ENCODE data around the gene MBP.

Gene MBP

DNA sequence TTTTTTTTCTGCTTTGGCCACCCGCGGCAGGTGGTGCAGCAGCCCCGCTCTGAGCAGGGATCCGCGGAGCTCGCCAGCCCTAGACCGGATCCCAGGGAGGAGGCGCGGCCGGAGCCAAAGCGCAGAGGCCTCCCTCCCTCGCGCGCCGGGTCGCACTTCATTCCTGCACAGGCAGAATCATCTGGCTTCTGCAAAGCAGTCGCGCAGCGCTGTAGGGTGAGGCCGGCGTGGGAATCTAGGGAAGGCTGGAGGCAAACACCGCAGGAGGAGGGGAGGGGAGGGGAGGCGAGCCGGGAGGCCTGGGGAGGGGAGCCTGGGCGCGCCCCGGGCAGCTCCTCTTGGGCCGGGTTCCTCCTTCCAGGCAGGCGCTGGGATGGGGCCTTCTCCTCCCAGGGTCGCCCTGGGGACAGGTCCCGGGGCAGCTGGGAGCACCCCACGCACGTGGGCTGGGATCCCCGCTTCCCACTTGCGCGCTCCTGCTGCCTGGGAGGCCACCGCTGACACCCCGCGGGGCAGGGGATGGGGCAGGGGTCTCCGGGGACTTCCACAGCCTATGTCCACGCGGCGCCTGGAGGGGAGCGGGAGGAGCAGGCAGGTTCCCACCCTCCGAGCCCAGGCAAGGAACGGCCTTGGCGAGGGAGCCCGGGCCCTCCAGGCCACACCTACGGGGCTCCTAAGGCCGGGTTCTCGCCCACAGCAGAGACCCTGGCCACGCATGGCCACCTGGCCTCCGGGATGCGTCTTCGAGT is 45.0 kb downstream of the MBP start:
- no peak for DNase-seq (ENCODE audit: low read depth in 1 of 2, low spot score in 1 of 2)

DNA sequence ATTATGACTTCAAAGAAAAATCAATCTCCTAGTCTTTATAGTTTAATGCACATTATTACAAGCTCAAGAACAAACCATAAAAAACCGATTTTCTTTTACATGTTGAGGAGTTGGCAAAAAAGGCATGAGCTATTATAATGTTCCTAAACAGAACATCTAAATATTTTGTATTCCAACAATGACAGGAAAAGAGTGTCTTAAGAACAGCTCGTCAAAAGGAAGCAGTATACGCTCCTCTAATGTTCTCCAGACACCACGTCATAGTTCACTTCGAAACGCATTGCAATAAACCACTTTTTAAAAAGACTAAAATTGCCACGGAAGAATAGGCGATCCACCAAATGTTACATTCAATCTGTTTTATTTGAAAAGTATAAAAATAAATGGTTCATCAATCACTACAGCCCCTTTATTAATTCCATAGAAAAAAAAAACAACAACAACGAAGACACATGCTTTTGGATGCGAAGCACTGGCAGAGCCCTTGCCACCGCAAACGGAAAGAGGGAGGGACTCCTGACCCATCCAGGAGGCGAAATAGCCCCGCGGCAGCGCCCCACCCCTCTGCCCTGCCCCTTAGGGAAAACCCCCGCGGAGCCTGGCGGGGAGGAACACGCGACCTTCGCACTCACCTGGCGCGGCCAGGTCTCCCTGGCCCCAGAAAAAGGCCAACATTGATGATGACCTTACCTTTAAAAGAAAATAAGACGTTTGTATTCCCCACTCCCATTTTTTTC is 45.8 kb downstream of the MBP start:
- no peak for DNase-seq (ENCODE audit: low read depth in 1 of 2, low spot score in 1 of 2)

DNA sequence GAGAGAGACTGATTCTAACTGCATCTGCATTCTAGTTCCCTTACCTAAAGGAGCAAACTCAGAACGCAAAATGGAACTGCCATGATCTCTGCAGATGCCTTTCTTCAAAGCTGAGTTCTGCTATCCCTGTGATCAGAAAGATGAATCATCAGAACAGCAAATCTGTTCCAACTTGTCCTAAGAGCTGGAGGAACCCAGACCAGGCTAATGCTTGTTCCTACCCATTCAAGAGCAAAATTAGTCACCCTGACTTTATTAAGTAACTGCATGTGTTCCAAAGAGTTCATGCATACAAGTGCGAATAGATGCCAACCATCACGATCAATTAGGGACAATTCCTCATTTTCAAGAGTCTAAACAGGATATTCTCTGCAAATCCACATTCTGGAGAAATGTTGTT is 46.5 kb downstream of the MBP start:
- no peak for DNase-seq (ENCODE audit: low read depth in 1 of 2, low spot score in 1 of 2)

DNA sequence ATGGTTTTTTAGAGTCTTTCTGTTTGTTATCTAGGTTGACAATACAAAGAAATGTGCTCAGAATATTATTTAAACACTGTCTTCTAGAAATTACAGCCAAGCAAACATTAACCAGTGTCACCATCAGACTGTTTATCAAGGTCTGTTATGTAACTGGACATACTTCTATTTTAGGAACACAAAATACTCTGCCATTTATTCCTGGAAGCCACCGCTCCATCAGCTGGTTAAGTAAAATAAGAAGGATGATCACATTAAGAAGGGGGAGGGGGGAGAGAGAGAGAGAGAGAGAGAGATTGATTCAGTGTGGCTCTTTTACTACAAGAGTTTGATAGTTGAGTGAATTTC is 47.9 kb downstream of the MBP start:
- no peak for DNase-seq (ENCODE audit: low read depth in 1 of 2, low spot score in 1 of 2)

DNA sequence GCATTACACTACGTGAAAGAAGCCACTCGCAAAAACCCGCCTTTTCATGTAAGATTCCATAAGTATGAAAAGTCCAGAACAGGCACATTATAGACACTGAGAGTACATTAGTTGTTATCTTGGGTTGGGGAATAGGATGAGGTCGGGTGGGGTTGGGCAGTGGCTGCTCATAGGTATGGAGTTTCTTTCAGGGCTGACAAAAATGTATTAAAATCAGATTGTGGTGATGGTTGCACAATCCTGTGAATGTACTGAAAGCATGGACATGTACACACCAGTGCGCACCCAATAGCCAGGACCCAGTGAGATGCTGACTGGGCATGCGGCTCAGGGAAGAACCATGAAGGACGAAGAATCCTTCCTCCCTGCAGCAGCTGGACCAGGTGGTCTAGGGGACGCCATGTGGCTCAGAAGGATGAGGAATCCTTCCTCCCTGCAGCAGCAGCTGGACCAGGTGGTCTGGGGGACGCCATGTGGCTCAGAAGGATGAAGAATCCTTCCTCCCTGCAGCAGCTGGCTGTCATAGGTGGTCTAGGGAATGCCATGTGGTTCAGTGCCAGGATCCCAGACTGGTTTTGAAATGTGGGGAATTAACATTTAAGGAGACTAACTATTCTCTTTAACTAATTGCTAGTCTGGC is 50.1 kb downstream of the MBP start:
- no peak for DNase-seq (ENCODE audit: low read depth in 1 of 2, low spot score in 1 of 2)

DNA sequence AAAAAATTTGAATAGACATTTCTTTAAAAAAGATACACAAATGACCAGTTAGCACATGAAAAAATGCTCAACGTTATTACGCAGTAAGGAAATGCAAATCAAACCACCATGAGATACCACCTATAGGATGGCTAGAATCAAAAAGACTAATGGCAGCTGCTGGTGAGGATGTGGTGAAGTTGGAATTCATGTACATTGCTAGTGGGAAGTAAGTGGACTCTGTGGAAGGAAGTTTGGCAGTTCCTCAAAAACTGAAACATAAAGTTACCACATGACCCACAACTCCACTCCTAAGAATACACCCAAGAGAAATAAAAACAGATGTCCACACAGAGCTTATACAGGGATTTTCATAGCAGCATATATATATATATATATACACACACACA is 51.2 kb downstream of the MBP start:
- DNase-seq (ENCODE audit: low read depth in 1 of 2, low spot score in 1 of 2), result no peak

DNA sequence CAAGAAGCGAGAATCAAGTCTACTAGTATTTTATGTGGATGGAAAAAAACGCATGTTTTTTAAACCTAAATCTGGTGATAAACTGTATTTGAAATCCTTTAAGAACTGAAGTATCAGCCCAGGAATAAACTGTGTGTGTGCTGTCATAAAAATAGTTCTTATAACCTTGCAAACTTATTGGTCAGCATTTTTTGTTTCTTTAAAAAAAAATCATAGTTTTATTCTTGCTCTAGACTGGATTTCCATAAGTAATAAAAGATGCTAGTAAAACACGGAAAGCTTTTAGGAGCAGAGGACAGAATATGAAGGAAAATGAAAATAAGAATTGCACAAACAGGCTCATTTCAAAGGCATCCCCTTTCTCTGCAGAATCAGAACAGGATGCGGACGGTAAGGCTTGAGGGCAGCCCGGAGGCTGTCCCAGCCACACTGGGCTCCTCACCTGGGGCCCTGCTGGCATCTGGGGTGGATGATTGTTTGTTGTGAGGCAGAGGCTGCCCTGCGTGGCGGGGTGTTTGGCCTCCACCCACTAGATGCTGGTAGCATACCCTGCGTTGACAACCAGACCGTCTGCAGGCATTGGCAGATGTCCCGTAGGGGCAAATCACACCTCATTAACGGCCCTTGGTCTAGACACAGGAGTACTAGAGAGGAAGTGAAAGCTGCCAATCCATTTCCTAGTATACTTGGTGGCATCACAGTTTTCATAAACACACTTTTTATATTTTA is 52.5 kb downstream of the MBP start:
- DNase-seq (ENCODE audit: low read depth in 1 of 2, low spot score in 1 of 2), result no peak

DNA sequence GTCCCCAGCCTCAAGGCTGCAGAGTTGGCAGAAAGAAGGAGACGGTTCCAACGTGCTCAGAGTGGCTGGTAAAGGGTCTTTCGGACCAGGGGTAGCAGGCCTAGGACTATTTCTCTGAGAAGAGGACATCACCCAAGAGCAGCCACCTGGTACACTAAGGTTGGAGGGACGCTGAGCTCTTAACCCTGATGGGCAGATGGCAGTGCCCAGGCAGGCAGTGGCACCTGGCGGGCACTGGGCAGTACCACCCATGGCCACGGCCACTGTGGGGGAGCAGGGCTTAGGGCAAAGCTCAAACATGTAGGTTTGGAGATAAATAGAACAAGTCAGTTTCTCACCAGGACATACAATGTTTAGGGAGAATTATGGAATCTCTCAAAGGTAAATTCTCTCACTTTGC is 53.5 kb downstream of the MBP start:
- DNase-seq (ENCODE audit: low read depth in 1 of 2, low spot score in 1 of 2), result no peak

DNA sequence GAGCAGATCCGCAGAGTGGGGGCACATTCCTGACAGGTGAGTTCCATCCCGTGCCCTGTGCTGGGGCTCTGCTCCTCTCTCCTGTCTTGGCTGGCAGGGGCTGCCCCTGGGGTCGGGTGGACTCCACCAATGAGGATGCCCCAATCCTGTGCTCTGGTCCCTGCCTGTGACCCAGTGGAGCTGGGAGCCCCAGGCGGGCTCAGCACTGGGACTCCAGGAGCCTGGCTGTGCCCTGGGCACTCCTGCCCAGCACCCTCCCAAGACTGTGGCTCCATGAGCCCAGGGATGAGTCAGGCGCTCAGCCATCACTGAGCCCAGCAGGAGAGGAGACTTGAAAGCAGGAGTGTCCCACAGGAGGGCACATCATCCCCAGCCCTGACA is 53.9 kb downstream of the MBP start:
- no peak for DNase-seq (ENCODE audit: low read depth in 1 of 2, low spot score in 1 of 2)

DNA sequence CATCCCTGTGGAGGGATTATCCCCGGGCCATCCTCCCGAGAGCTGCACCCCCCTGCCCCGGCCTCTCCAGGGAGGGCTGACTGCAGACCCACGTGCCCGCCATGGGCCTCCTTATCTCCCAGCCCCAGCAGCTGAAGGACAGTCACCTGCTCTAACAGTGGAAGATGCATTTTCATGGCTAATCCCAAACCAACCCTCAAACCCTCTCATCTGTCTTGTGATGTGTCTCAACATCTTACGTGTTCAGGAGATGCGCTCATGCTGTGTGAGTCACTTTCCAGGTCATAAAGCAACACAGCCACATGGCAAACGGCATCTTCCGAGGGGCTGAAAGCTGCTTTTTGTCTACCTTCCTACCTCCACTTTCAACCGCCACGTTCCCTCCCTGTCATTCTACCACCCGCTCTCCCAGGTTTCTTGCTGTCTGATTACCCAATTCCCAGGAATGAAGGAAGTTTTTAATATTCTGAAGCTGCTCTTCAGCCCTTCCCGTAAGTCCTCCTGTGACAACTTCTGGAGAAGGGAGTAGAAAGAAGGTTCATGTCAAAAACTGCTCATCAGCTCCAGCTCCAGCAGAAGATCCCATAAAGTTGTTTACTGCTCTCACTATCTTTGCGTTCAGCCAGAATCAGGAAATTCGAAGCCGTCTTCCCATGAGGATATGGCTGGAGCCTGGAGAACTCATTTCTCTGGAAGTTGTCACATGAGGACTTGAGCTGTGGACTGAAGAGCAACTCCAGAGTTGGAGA is 54.5 kb downstream of the MBP start:
- DNase-seq (ENCODE audit: low read depth in 1 of 2, low spot score in 1 of 2), result no peak

DNA sequence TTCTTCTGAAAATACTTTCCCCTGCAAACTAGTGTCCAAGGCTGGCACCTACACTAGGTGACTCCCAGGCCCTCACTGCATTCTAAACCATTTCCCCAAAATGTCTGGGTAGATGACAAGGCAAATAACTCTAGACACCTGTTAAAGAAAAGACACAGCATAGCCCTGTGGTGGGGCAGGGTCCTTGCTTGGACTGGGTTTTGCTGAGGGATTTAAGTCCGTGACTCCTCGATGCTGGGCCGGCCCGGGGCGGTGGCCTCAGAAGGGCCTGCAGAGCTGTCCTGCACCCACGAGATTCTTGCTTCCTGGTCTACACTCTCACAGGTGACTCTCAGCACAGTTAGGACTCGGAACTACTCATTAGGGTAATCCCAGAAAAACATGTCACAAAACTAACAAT is 55.2 kb downstream of the MBP start:
- DNase-seq (ENCODE audit: low read depth in 1 of 2, low spot score in 1 of 2), result no peak

DNA sequence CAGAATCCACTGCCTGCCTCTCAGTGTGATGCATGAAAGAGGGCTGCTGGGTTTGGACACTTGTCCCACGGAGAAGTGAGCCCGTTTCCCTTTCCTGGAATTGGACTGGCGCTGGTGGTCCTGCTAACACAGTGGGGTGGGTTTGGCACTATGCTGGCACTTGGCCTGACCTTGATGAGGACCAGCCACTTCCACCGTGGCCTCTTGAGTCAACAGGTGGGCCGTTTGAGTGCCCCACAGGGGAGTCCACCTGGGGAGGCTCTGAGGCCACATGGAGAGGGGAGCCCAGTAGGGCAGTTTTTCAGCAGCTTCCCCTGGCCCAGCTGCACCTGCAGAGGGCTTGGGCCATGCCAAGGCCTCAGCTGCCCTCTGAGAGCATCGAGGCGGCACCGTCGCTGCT is 56.5 kb downstream of the MBP start:
- no peak for DNase-seq (ENCODE audit: low read depth in 1 of 2, low spot score in 1 of 2)

DNA sequence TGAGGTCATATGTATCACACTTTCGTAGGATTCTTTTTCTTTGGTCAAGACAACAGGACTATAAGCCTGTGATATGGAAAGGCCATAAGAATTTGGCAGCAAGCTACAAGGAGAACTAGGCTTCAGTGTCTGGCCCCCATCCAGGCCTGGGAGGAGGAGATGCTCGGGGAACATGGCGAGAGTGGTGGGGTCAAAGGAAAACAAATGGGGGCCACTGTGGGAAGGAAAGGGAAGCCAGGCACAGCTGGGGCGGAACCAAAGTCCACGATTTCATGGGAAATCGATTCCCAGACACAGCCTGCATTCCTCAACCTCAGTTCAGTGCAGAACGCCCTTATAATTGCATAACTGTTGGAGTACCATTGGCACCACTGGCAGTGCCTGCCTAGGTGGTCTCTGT is 58.2 kb downstream of the MBP start:
- DNase-seq (ENCODE audit: low read depth in 1 of 2, low spot score in 1 of 2), result no peak

DNA sequence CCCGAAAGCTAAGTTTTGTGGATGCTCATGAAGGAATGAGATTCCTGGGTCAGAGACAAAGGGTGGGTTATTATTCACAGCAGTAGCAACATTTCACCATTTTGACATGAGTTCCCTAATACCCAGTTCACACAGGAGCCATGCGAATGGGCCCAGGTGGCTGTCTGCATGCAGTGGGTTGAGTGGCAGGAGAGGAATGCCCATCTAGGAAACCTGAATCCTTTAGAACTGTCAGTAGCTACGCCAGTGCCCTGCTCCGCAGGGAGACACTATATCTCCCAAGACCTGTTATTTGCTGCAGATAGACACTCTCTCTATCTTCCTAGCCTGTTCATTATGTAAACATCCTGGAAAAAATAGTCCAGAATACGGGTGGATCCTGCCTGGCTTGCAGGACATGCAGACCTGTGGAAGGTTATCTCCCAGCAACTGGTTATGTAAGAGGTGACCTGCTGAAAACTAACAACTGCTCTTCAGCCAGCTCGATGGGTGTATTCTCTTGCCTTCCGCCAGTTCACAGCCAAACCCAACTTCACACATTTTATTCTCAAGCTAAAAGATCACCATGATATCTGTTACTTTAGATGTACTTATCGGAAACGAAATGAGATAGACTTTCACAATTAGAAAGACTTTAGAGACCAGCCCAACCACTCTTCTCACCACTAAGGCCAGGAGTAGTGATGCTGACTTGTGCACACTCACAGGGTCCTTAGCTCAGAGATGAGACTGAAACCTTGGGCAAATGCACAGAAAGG is 59.1 kb downstream of the MBP start:
- DNase-seq (ENCODE audit: low read depth in 1 of 2, low spot score in 1 of 2), result no peak

DNA sequence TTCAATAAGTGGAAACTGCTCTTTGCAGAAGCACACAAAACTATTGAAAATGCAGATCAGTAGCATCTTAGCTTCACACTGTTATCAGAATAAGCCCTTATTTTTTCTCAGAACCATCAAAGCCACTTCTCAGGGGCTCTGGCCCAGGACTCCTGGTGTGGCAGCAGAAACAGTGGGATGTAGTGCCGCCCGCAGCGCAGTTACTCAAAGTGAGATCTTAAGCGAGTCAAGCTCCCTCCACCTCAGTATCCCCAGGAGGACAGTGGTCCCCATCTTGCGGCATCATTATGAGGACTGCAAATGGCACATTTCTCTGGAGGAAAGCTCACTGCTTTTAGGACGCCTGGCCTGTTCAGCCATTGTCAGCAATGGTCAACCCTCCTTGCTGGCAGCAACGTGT is 60.0 kb downstream of the MBP start:
- no peak for DNase-seq (ENCODE audit: low read depth in 1 of 2, low spot score in 1 of 2)

DNA sequence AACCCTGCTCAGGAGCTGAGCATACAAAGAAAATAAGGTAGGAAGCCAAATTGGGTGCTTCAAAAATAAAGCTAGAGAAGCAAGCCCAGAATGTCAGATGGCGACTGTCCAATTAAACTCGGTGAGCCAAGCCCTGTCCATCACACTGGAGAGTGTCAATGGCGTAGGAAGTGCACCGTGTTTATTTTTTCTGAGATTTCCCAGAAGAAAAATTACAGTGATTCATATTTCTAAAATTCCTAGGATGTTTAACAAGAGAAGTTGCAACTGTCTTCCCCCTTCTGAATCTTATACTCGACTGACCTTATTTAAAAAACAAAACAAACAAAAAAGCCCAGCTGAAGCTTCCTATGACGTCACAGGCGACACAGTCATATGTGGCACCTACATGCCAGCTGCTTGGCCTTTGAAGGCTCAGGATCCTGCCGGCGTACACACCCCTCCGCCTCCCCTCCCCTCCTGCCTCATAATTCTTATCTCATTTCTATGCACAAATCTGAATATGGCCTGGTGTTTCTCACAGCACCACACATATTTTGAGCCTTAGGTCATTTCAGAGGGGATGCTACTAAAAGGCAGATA is 60.8 kb downstream of the MBP start:
- DNase-seq (ENCODE audit: low read depth in 1 of 2, low spot score in 1 of 2), result no peak

DNA sequence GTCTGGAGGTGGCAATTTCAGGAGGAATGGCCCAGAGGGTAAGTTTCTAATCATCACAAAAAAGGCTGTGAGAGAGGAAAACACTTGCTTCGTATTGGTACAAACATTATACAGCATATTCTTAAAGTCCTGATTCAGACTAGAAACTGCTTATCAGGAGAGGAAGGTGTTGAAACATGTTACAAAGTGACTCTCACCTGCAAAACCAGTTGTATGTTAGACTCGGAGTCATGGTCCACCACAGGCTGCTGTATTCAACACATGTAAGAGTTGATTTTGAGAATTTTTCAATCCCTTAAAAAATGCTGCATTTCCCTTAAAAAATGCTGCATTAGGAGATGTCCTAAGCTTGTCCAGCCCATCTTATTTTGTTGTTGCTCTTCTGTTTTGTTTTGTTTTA is 61.5 kb downstream of the MBP start:
- DNase-seq (ENCODE audit: low read depth in 1 of 2, low spot score in 1 of 2), result no peak

DNA sequence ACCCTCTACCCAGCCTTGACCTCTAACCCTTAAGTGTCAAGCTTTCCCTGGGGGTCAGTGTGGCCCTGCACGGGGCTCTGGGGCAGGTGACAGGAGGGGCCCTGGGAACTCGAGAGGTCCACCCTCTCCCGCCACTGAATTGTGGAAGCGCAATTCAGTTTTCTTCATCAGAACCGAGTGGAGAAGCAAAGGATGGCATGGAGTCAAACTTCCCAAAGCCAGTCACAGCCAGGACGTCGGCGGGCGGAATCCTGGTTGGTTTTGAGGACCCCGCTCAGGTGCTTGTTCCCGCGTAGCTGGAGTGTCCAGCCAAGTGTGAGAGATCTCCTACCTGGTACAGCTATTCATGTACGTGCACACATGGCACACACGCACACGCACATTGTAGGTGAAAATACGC is 62.0 kb downstream of the MBP start:
- no peak for DNase-seq (ENCODE audit: low read depth in 1 of 2, low spot score in 1 of 2)

DNA sequence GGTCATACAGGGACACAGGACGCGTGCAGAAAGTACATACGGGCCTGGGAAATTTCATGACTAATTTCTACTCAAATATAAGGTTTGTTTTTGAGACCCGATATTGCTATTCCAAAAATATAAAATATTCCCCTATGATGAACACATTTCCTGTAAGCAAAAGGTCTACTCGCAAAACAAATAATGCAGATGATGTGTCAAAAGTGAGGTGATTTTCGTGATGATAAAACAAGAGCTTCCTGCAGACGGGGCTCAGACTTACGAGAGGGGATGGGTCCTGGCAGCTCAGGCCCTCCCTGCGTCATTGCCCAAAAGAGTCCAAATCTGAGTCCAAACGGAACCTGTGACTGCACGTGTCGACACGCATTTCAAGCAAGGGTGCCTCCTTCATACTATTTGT is 62.7 kb downstream of the MBP start:
- no peak for DNase-seq (ENCODE audit: low read depth in 1 of 2, low spot score in 1 of 2)

DNA sequence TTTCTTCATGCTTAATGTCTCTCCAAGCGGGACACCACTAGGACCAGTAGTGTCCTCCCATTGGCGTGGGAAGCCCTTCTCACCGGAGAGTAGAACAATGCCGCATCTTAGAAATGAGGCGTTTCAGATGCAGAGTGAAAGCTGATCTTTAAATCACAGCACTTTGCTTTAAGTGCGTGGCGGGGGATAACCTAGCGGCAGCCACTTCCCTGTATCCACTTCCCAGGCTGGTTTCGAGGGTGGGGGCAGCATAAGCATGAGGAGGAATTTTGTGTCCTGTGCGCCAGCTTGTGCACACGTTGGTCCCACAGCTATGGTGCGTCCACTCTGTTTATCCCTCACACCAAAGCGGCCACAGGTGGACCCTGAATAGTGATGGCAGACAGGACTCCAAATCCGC is 63.1 kb downstream of the MBP start:
- no peak for DNase-seq (ENCODE audit: low read depth in 1 of 2, low spot score in 1 of 2)
